ENCODE results near the gene TSEN2. TPM values are rescaled to one million over a fixed set of nuclear protein-coding genes. Genes with fewer than 3 reads are reported as not detected.

TSEN2 gene
- total RNA-seq, 4 donors from 2014 or later: 16.1 to 26.7 (median 21.4) TPM

GRCh38 chr3:12499474-12499873 is 15.2 kb downstream of the TSEN2 start:
- no peak overlapping the region for H3K27ac ChIP-seq
- peaks cover 0 to 94% of the 10 kb centered on the region in 2 donors for H3K36me3 ChIP-seq
- H3K27me3 ChIP-seq: no peaks in the 10 kb centered on the region
- no peak for TF ChIP-seq CTCF (IDR thresholded peaks at IDR 0.05)
- no peak for TF ChIP-seq POLR2AphosphoS5 (IDR thresholded peaks at IDR 0.05)
- no peak for ATAC-seq
- H3K4me3 ChIP-seq: no peak overlapping the region
- no CpG with 5 or more reads among the region's 5 CpGs for WGBS, 2 donors (ENCODE audit: low coverage in 1 of 2)
- H3K9me3 ChIP-seq: no peaks in the 10 kb centered on the region
- H3K4me1 ChIP-seq: no peaks in the 10 kb centered on the region

GRCh38 chr3:12501360-12502020 is 17.2 kb downstream of the TSEN2 start:
- peak; percentile 85 for ATAC-seq
- WGBS, 2 donors (ENCODE audit: low coverage in 1 of 2): 62 to 74% methylated on average over 5 to 7 of the region's 7 CpGs
- peaks cover 0 to 94% of the 10 kb centered on the region in 2 donors for H3K36me3 ChIP-seq

GRCh38 chr3:12503126-12503957 is 19.1 kb downstream of the TSEN2 start:
- H3K27me3 ChIP-seq: no peaks in the 10 kb centered on the region
- TF ChIP-seq EP300 (IDR thresholded peaks at IDR 0.05) (no peak), POLR2AphosphoS5 (IDR thresholded peaks at IDR 0.05) (no peak), POLR2A (IDR thresholded peaks at IDR 0.05) (no peak), CTCF (IDR thresholded peaks at IDR 0.05) (no peak)
- H3K4me1 ChIP-seq: peaks cover 0 to 9% (median 5%) of the 10 kb centered on the region in 3 donors
- no peak overlapping the region for H3K27ac ChIP-seq
- no peak overlapping the region for H3K4me3 ChIP-seq
- 87 to 91% methylated on average over 11 to 17 of the region's 18 CpGs for WGBS, 2 donors (ENCODE audit: low coverage in 1 of 2)
- no peak for ATAC-seq
- peaks cover 0 to 83% of the 10 kb centered on the region in 2 donors for H3K36me3 ChIP-seq
- no peaks in the 10 kb centered on the region for H3K9me3 ChIP-seq

More at GRCh38 chr3:12501360-12502020, 17.2 kb downstream of the TSEN2 start:
- Histone ChIP-seq H3K4me1 (no peaks in the 10 kb centered on the region), H3K9me3 (no peaks in the 10 kb centered on the region), H3K27ac (peak overlapping the region in 3 of 4 donors; percentile 20 to 29 (median 21)), H3K4me3 (no peak overlapping the region), H3K27me3 (no peaks in the 10 kb centered on the region)
- TF ChIP-seq POLR2A (IDR thresholded peaks at IDR 0.05) (no peak), CTCF (IDR thresholded peaks at IDR 0.05) (no peak), POLR2AphosphoS5 (IDR thresholded peaks at IDR 0.05) (peak; percentile 88)

GRCh38 chr3:12506201-12506709 is 22.0 kb downstream of the TSEN2 start:
- no peak overlapping the region for H3K27ac ChIP-seq
- peaks cover 0 to 65% of the 10 kb centered on the region in 2 donors for H3K36me3 ChIP-seq
- H3K9me3 ChIP-seq: no peaks in the 10 kb centered on the region
- 100% methylated on average over 1 of the region's 5 CpGs; no CpG with 5 or more reads in 1 of the 2 donors for WGBS, 2 donors (ENCODE audit: low coverage in 1 of 2)
- TF ChIP-seq POLR2A (IDR thresholded peaks at IDR 0.05): no peak
- no peak for TF ChIP-seq POLR2AphosphoS5 (IDR thresholded peaks at IDR 0.05)
- no peak for TF ChIP-seq CTCF (IDR thresholded peaks at IDR 0.05)
- no peak for TF ChIP-seq EP300 (IDR thresholded peaks at IDR 0.05)
- H3K27me3 ChIP-seq: no peaks in the 10 kb centered on the region
- H3K4me3 ChIP-seq: no peak overlapping the region
- ATAC-seq: no peak
- peaks cover 0 to 14% (median 11%) of the 10 kb centered on the region in 3 donors for H3K4me1 ChIP-seq
